ENCODE measurements around the gene CEP104. TPM values are rescaled to one million over a fixed set of nuclear protein-coding genes. Genes with fewer than 3 reads are reported as not detected.

CEP104 gene
- total RNA-seq, 1 experiment from 2014 or later = 47.7 TPM

DNA sequence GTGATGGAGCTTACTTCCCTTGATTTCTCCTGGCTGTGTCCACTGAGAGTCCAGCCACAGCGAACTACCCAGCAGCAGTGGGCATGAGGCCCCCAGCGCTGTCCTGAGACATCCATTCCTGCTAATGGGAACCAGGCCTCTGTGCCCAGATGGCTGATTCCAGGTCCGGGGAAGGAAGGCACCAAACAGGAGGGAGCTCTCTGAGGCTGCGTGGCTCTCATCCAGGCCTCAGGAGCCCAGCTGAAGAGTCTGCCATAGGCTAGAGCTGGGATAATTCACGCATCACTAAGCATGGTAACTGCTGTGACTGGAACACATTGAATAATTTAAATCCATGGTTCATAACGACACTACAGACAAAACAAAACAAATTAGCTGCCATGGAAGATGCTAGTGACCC lies 36.0 kb downstream of the CEP104 start:
- H3K27me3 ChIP-seq (ENCODE audit: insufficient read depth, low read depth) = no peaks in the 10 kb centered on the region
- DNase-seq = no peak
- no peaks in the 10 kb centered on the region for H4K20me1 ChIP-seq (ENCODE audit: insufficient read depth)
- H3K9me3 ChIP-seq (ENCODE audit: insufficient read depth, low read depth) = no peaks in the 10 kb centered on the region
- no peaks in the 10 kb centered on the region for H3K79me2 ChIP-seq (ENCODE audit: low read depth)
- H3K36me3 ChIP-seq (ENCODE audit: low read depth) = no peaks in the 10 kb centered on the region
- H3K9me2 ChIP-seq (ENCODE audit: insufficient read depth) = no peaks in the 10 kb centered on the region
- no peaks in the 10 kb centered on the region for H3K4me1 ChIP-seq (replicated peaks; ENCODE audit: insufficient read depth)
- no peak overlapping the region for H3K27ac ChIP-seq
- no peaks in the 10 kb centered on the region for H3F3A ChIP-seq (ENCODE audit: insufficient read depth, low read depth)
- BruUV-seq (replicated peaks) = no TSS peak
- H3K4me2 ChIP-seq = no peak overlapping the region
- no peak overlapping the region for H2AFZ ChIP-seq
- intact Hi-C loops (cut with micrococcal nuclease; ENCODE audit: unreplicated experiment) = no loop called here
- ChIA-PET POLR2A (ENCODE audit: unreplicated experiment) (no interaction called here), CTCF (no interaction called here)
- H3K4me3 ChIP-seq = no peak overlapping the region
- TF ChIP-seq, protein P1, sequence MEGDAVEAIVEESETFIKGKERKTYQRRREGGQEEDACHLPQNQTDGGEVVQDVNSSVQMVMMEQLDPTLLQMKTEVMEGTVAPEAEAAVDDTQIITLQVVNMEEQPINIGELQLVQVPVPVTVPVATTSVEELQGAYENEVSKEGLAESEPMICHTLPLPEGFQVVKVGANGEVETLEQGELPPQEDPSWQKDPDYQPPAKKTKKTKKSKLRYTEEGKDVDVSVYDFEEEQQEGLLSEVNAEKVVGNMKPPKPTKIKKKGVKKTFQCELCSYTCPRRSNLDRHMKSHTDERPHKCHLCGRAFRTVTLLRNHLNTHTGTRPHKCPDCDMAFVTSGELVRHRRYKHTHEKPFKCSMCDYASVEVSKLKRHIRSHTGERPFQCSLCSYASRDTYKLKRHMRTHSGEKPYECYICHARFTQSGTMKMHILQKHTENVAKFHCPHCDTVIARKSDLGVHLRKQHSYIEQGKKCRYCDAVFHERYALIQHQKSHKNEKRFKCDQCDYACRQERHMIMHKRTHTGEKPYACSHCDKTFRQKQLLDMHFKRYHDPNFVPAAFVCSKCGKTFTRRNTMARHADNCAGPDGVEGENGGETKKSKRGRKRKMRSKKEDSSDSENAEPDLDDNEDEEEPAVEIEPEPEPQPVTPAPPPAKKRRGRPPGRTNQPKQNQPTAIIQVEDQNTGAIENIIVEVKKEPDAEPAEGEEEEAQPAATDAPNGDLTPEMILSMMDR (conservative IDR thresholded peaks at IDR 0.05) = no peak
- no peak for TF ChIP-seq EZH2 (IDR thresholded peaks at IDR 0.05; ENCODE audit: low read depth)

DNA sequence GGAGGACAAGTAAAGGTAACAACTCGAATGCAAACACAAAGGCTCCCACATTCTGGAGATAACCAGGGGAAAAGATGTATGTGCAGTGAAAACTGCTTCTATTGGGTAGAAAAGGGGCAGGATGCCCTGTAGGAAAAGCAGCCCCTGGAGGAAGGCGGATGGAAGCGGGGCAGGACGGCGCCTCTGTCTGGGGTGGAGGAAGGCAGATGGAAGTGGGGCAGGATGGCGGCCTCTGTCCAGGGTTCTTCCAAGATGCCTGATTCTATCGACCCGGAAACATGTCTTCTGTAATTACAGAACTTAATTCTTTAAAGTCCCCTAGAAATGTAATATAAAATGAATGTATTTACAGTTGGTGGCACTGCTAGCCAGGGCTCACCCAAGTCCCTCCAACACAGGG lies 36.7 kb downstream of the CEP104 start:
- Histone ChIP-seq H3K36me3 (ENCODE audit: low read depth) (no peaks in the 10 kb centered on the region), H3K27ac (no peak overlapping the region), H2AFZ (no peak overlapping the region), H3K4me3 (no peak overlapping the region), H3K9me3 (ENCODE audit: insufficient read depth, low read depth) (no peaks in the 10 kb centered on the region), H3K27me3 (ENCODE audit: insufficient read depth, low read depth) (no peaks in the 10 kb centered on the region), H4K20me1 (ENCODE audit: insufficient read depth) (no peaks in the 10 kb centered on the region), H3K79me2 (ENCODE audit: low read depth) (no peaks in the 10 kb centered on the region), H3K4me1 (replicated peaks; ENCODE audit: insufficient read depth) (no peaks in the 10 kb centered on the region), H3K9me2 (ENCODE audit: insufficient read depth) (no peaks in the 10 kb centered on the region), H3K4me2 (no peak overlapping the region), H3F3A (ENCODE audit: insufficient read depth, low read depth) (no peaks in the 10 kb centered on the region)
- no TSS peak for BruUV-seq (replicated peaks)
- no peak for DNase-seq
- intact Hi-C loops (cut with micrococcal nuclease; ENCODE audit: unreplicated experiment) = no loop called here
- ChIA-PET CTCF (no interaction called here), POLR2A (ENCODE audit: unreplicated experiment) (no interaction called here)
- no peak for TF ChIP-seq EZH2 (IDR thresholded peaks at IDR 0.05; ENCODE audit: low read depth)
- TF ChIP-seq, protein P1 (conservative IDR thresholded peaks at IDR 0.05) = no peak

DNA sequence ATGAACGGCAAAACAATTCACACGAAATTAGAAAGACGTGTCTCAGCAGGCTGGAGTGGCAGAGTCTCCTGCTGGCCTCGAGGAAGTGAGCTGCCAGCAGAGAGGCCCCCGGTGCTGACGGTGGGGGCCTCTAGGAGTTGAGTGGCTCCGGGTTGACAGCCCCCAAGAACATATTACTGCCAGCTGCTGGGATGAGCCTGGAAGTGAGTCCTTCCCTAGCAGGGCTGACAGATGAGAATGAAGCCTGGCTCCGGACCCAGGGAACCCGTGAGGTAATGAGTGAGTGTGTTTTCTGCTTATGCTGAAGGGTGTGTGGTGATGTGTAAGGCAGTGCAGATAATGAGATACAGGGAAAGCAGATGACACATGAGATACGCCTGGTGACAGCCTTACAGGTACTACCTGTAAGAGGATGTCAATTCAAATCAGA lies 37.2 kb downstream of the CEP104 start:
- no peak overlapping the region for H2AFZ ChIP-seq
- TF ChIP-seq, protein P1 (conservative IDR thresholded peaks at IDR 0.05) = no peak
- TF ChIP-seq EZH2 (IDR thresholded peaks at IDR 0.05; ENCODE audit: low read depth) = no peak
- DNase-seq = no peak
- no peaks in the 10 kb centered on the region for H3K9me2 ChIP-seq (ENCODE audit: insufficient read depth)
- H3F3A ChIP-seq (ENCODE audit: insufficient read depth, low read depth) = no peaks in the 10 kb centered on the region
- intact Hi-C loops (cut with micrococcal nuclease; ENCODE audit: unreplicated experiment) = no loop called here
- H3K9me3 ChIP-seq (ENCODE audit: insufficient read depth, low read depth) = no peaks in the 10 kb centered on the region
- H3K27me3 ChIP-seq (ENCODE audit: insufficient read depth, low read depth) = no peaks in the 10 kb centered on the region
- H4K20me1 ChIP-seq (ENCODE audit: insufficient read depth) = no peaks in the 10 kb centered on the region
- no peak overlapping the region for H3K4me3 ChIP-seq
- H3K27ac ChIP-seq = no peak overlapping the region
- POLR2A ChIA-PET (ENCODE audit: unreplicated experiment) = no interaction called here
- no TSS peak for BruUV-seq (replicated peaks)
- H3K4me2 ChIP-seq = no peak overlapping the region
- no peaks in the 10 kb centered on the region for H3K4me1 ChIP-seq (replicated peaks; ENCODE audit: insufficient read depth)
- CTCF ChIA-PET = no interaction called here
- H3K79me2 ChIP-seq (ENCODE audit: low read depth) = no peaks in the 10 kb centered on the region
- H3K36me3 ChIP-seq (ENCODE audit: low read depth) = no peaks in the 10 kb centered on the region

Data from PC-9 (cell line).